Stromal cell of bone marrow (primary cell): ENCODE data around the gene EEFSEC.

Experiments
- DNase-seq: peaks from one replicate; pipeline ENCODE4 v3.0.0-alpha.2; 2012; ENCODE audit warnings: low read depth

EEFSEC gene

DNA sequence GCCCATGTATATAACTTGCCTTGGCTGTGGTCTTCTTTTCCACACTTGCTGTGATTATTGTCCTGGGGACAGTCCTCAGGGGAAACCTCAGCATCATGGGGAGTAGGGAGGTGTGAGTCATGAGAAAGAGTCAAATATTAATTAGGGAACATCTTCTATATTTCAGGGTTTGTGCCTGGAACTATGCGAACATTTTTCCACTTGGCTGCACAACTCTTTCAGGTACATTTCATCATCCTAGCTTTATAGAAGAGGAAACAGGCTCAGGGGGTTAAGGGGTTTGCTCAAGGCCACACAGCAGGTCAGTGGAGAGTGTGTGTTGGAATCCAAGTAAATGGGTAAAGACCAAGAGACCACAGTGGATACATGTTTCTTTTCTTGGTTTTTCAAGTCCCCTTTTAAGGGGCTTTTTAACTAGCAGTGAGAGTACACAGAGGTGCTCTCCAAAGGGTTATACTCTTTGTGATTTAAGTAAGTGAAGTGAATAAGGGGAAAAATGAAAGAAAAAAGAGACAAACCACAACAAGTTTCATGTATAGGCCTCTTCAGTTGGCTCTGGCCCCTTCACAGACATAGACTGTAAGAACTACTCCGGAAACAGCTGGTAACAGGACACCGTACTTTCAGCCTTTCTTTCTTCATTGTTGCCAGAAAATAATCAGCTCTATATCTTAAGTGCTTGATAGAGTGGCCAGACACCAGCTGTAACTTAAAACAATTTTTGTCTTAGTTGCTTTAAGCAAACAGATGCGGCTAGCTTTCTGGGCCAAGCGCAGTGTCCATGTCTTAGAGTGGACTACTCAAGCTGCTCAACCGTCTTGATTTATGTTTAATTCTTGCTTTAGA, 64.6 kb downstream of the EEFSEC start:
- DNase-seq = no peak

GRCh38 chr3:128218548-128219257, 65.4 kb downstream of the EEFSEC start:
- DNase-seq = no peak

GRCh38 chr3:128221328-128221727, 68.0 kb downstream of the EEFSEC start:
- no peak for DNase-seq

- no peak for DNase-seq
Measured at GRCh38 chr3:128222796-128223385, 69.6 kb downstream of the EEFSEC start.

DNA sequence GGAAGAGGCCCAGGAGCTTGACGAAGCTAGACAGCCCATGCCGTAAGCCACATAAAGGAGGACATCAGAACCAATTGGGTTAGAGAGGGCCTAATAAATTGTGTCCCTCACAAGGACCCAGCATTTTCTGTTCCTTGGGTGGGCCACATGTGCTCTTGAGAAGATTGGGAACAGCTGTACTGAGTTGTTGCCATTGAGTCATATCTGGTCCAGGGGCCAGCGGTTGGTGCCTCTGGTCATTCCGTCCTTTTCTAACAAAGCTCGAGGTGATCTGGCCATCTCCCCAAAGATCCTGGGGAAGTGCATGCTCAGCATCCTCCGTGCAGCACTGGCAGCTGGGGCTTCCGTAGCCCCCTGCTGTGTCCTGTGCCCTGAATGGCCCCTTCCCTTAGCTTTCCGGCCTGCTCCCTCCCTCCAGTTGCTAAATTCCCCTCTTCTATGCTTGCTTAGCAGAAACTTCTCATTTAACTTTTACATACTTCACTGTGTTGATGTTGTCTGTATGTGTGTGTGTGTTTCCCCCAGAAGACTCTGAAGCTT, 73.0 kb downstream of the EEFSEC start:
- no peak for DNase-seq

DNA sequence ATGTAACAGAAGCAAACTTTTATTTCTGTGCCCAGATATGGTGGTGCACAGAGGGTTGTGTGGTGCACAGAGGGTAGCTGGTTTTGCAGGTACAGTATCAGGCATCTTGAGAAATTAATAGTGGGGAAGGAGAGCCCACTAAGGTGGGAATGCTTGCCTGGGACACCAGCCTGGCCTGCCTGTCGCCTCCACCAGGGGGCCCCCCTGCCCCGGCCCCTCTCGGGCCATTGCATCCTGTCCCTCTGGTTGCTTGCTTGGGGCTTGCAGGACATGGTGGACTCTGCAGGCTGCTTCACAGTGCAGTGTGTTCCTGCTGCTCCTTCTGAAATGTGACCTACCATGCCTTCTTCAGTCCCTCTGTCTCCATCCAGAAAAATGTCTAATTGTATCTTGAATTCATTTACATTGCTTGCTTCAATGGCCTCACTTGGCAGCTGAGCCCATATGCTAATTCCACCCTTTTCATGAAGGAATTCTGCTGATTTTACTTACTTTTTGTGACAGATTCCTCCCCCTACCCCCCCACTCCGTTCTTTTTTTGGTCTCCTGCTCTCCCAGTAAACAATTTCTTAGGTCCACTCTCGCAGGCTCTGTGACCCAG, 73.6 kb downstream of the EEFSEC start:
- no peak for DNase-seq

- DNase-seq = no peak
Measured at GRCh38 chr3:128227507-128227906, 74.2 kb downstream of the EEFSEC start.

DNA sequence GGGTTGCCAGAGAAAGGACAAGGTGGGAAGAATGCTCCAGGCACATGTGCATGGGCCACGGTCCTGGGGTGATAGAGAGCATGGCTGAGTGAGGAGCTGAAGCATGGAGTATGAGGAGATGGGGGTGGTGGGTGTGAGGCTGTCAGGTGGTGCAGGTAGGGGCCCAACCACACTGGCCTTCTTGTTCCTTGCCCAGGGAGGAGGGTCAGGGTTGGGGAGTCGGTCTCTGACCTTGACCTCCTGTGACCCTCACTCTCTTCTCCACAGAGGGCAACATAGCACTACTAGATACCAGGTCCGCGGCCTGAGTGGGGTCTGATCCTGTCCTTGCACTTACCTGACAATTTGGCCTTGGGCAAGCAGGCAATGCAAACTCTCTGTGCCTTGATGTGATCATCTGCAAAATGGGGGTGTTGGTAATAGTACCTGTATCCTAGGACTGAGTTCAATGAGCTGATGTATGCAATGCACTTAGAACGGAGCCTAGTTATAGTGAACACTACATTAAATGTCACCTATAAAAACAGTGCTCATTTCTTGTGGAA, 75.2 kb downstream of the EEFSEC start:
- DNase-seq = no peak

DNA sequence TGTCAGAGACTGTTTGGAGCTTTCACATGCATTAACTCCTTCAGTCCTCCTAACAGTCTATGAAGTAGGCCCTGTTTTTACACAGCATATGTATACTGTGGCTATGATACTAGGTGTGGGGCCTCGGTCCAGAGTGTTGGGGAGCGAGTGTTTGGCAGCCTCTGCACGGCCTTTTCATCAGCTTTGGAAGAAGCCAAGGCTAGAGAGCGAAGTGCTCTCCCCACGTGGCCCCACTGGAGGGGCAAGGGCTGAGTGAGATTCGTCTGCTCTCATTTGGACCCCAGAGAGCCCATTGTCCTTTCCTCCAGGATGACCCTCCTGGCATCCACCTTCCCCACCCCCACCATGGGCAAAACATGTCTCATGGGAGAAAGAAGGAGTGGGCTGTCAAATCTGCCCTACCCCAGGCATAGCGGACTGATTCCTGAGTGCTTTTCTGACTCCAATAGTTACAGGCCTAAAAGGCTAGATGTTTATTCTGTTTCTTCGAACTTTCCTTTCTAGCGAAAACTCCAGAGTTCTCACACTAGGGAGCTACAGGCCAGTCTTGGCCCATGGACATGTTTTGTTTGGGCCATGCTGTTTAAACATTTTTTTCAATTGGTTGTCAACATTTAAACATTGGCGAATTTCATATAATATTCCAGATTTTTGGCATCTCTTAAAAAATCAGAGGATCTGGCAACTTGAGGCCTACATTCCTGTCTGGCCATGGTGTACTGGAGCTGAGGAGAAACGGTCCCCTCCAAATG, 76.0 kb downstream of the EEFSEC start:
- DNase-seq = no peak

GRCh38 chr3:128231606-128232005, 78.3 kb downstream of the EEFSEC start:
- no peak for DNase-seq

DNA sequence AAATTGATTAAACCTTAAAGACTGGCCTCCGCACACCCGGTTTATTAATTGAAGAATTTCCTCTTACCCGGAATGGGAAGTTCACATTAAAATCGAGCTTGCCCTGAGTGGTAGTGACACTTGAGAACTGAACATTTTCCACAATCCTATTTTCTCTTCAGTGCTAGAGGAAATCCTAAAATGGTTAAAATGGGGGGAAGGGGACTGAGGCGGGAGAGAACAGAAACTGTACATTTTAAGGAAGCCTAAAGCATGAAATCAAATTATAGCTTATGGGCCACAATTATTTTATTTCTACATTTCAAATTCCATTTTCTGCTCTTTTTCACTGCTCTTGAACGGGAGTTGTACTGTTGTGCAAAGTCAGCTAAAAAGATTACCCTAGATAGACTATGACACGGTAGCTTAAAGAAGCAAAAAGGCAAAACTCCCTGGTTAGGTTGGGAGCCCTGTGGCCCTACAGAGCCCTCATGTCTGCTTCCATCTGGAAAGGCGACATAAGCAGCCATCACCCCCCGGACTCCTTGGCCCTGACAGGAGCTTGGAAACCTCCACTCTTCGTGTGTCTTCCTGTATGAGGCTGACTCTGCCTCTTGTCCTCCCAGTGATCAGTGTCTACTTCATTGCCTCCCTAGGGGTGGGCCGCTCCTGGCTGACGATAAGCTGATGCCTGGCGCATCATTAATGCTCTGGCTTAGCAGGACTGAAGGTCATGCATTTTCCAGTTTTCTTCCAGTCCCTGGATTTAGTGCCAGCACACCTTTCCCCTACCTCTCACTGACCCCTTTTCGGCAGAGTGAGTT, 79.3 kb downstream of the EEFSEC start:
- no peak for DNase-seq

GRCh38 chr3:128235207-128235926, 82.1 kb downstream of the EEFSEC start:
- DNase-seq = no peak

- no peak for DNase-seq
Measured at GRCh38 chr3:128236657-128237056, 83.4 kb downstream of the EEFSEC start.

GRCh38 chr3:128237348-128238183, 84.3 kb downstream of the EEFSEC start:
- no peak for DNase-seq

DNA sequence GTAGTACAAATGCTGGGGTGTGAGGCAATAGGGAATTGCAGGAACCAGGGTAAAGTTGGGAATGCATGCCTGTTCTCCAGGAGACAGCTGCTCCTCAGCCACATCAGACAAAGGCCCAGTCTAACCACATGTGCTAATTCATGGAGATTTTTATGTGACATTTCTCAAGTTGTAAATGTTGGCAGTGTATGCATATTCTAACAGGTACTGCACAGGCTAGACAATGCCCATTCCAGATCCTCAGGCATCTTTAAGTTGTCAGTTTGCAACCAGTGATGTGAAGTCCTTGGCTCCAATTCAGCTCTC, 84.9 kb downstream of the EEFSEC start:
- no peak for DNase-seq

DNA sequence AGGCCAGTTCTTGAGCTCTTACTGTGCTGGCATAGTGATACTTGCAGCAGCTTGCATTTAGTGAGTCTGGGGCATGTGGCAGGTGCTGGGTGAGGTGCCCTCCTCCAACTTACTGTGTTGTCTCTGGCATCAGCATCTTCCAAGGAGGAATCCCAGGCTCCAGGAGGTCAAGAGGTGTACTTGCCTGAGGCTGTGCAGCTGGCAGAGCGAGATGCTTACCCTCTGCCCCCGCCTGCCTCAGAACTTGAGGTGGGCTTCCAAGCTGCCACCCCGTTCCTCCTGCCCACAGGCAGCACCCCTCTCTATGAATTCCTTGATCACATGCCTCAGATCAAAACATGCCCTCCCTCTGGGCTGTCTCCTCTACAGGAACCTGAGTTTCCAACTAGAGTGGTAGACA, 86.0 kb downstream of the EEFSEC start:
- DNase-seq = no peak

DNA sequence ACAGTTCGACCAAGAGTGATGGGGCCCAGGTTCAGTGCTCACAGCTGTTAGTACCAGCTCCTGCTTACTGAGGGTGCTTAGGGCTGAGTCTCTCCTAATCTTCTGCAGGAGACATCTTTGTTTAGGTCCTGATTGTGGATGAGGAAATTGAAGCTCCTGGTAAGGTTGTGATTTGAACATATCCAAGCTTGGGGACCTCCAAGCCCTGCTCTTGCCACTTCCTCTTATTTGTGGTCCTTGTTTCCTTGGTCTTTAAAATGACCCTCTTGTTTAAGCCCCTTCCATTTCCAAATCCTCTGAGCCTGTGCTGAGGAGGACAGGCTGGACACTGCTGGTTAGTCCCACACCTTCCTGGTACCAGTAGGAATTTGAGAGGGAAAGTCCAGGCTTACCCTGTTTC, 87.0 kb downstream of the EEFSEC start:
- DNase-seq = no peak

GRCh38 chr3:128241741-128242140, 88.5 kb downstream of the EEFSEC start:
- DNase-seq = no peak
